Cardiac fibroblast (primary cell): ENCODE results near the gene PTPRCAP.
"Not testable (repeated sequence)": the region's sequence is repeated elsewhere in the genome, so short reads cannot be mapped to it uniquely, and the experiment has no call there.

Experiments used
- DNase-seq, 2 donors: peaks; one replicate each; pipeline versions ENCODE4 v3.0.0 to v3.0.0-alpha.2; 2010; ENCODE audit warnings: low read depth in 2 of 2
- H3K4me3 ChIP-seq, 2 donors: replicated peaks in 1 of 2; 1 replicate in 1 of 2; 2 replicates in 1 of 2; pipeline ENCODE4 v1.5.1; 2011; ENCODE audit warnings: low read depth in 2 of 2, low read length in 2 of 2, mild to moderate bottlenecking in 2 of 2, moderate library complexity in 1 of 2
- CTCF ChIP-seq: IDR thresholded peaks from one replicate; pipeline ENCODE4 v1.5.1; 2011; ENCODE audit warnings: low read depth, mild to moderate bottlenecking, low read length, inconsistent platforms

Gene PTPRCAP

GRCh38 chr11:67405688-67406339 lies 31.7 kb downstream of the PTPRCAP start:
- H3K4me3 ChIP-seq, result no peak overlapping the region
- no peak for TF ChIP-seq CTCF
- DNase-seq, result no peak

GRCh38 chr11:67405196-67405567 lies 32.3 kb downstream of the PTPRCAP start:
- H3K4me3 ChIP-seq, result no peak overlapping the region
- TF ChIP-seq CTCF, result no peak
- no peak for DNase-seq

GRCh38 chr11:67404515-67405195 lies 32.8 kb downstream of the PTPRCAP start:
- DNase-seq, result no peak
- no peak for TF ChIP-seq CTCF

GRCh38 chr11:67403085-67403484 lies 34.4 kb downstream of the PTPRCAP start:
- DNase-seq, H3K4me3 ChIP-seq: not testable (repeated sequence)

More at GRCh38 chr11:67404515-67405195, 32.8 kb downstream of the PTPRCAP start:
- H3K4me3 ChIP-seq, result no peak overlapping the region

GRCh38 chr11:67402192-67402839 lies 35.2 kb downstream of the PTPRCAP start:
- DNase-seq, result not testable (repeated sequence)
- H3K4me3 ChIP-seq, result peak overlapping the region; percentile 19 to 39

- peak; percentile 85 to 94 for DNase-seq
- H3K4me3 ChIP-seq, result peak within 1 kb of the TSS; percentile 97 to 99
- no peak for TF ChIP-seq CTCF
Measured at GRCh38 chr11:67401495-67402191, 35.8 kb downstream of the PTPRCAP start, which contains the start of gene PPP1CA. Gene PPP1CA, minus strand, starts transcription at chr11:67401858. Its CDS starts 76 bp downstream, at chr11:67401782.

- no peak for TF ChIP-seq CTCF
- peak in 1 of 2 donors; percentile 15 for DNase-seq
Measured at GRCh38 chr11:67400942-67401494, 36.5 kb downstream of the PTPRCAP start.

More at GRCh38 chr11:67400942-67401494, 36.5 kb downstream of the PTPRCAP start:
- H3K4me3 ChIP-seq, result peak overlapping the region; percentile 97 to 99
